Renal cortex interstitium (tissue), 15 donors: ENCODE measurements around the gene STRADA. TPM values are rescaled to one million over a fixed set of nuclear protein-coding genes. Genes with fewer than 3 reads are reported as not detected.

ENCODE experiments used
- DNase-seq, 11 donors: peaks; one replicate each; pipeline ENCODE4 v3.0.0-alpha.2; 2013; ENCODE audit warnings: low read depth in 9 of 11, low spot score in 4 of 11; ENCODE audit errors: extremely low read depth in 1 of 11
- long read RNA-seq, 16 experiments: transcript quantifications; one replicate each; lab custom pipeline, GENCODE V29; 2026
- polyA plus RNA-seq, 3 donors: library from polyadenylated mRNA; unstranded; fragments of 120-200 nt; gene quantifications; one replicate each; pipeline ENCODE4 v1.2.1, GENCODE V29; 2013; ENCODE audit not compliant: insufficient read length in 3 of 3

STRADA gene, protein sequence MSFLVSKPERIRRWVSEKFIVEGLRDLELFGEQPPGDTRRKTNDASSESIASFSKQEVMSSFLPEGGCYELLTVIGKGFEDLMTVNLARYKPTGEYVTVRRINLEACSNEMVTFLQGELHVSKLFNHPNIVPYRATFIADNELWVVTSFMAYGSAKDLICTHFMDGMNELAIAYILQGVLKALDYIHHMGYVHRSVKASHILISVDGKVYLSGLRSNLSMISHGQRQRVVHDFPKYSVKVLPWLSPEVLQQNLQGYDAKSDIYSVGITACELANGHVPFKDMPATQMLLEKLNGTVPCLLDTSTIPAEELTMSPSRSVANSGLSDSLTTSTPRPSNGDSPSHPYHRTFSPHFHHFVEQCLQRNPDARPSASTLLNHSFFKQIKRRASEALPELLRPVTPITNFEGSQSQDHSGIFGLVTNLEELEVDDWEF
- 10 to 100 TPM; 46.1 to 73.6 (median 48.7) TPM for polyA plus RNA-seq
- long read RNA-seq, donor 1, transcript STRADA-222 (1 exons, 3,685 nt) = major isoform, 8 of 8 reads
- long read RNA-seq, donor 1, partial matches to known transcripts = 0 of 8 reads
- long read RNA-seq, donor 1, other reads (novel, unspliced or antisense) = 0 of 8 reads
- long read RNA-seq, donor 2, partial matches to known transcripts = 0 of 6 reads
- long read RNA-seq, donor 2, other reads (novel, unspliced or antisense) = 0 of 6 reads
- long read RNA-seq, donor 3, partial matches to known transcripts = 0 of 5 reads
- long read RNA-seq, donor 3, other reads (novel, unspliced or antisense) = 0 of 5 reads
- long read RNA-seq, donor 4, partial matches to known transcripts = 0 of 8 reads
- long read RNA-seq, donor 4, other reads (novel, unspliced or antisense) = 0 of 8 reads
- long read RNA-seq, donor 5 = 0 reads
- long read RNA-seq, donor 6, transcript STRADA-222 (1 exons, 3,685 nt) = major isoform, 5 of 42 reads
- long read RNA-seq, donor 6, partial matches to known transcripts = 32 of 42 reads
- long read RNA-seq, donor 6, other reads (novel, unspliced or antisense) = 0 of 42 reads
- long read RNA-seq, donor 7, partial matches to known transcripts = 7 of 14 reads
- long read RNA-seq, donor 7, other reads (novel, unspliced or antisense) = 0 of 14 reads
- long read RNA-seq, donor 8 = 0 reads
- long read RNA-seq, donor 9, transcript STRADA-222 (1 exons, 3,685 nt) = major isoform, 6 of 15 reads
- long read RNA-seq, donor 9, partial matches to known transcripts = 8 of 15 reads
- long read RNA-seq, donor 9, other reads (novel, unspliced or antisense) = 0 of 15 reads
- long read RNA-seq, donor 10, partial matches to known transcripts = 0 of 5 reads
- long read RNA-seq, donor 10, other reads (novel, unspliced or antisense) = 0 of 5 reads
- long read RNA-seq, donor 11, partial matches to known transcripts = 0 of 3 reads
- long read RNA-seq, donor 11, other reads (novel, unspliced or antisense) = 0 of 3 reads
- long read RNA-seq, donor 12, partial matches to known transcripts = 0 of 3 reads
- long read RNA-seq, donor 12, other reads (novel, unspliced or antisense) = 0 of 3 reads
- long read RNA-seq, donor 13 = 0 reads
- long read RNA-seq, donor 14, partial matches to known transcripts = 0 of 1 reads
- long read RNA-seq, donor 14, other reads (novel, unspliced or antisense) = 0 of 1 reads
- long read RNA-seq, donor 15, partial matches to known transcripts = 0 of 4 reads
- long read RNA-seq, donor 15, other reads (novel, unspliced or antisense) = 0 of 4 reads
- long read RNA-seq, donor 16, transcript STRADA-222 (1 exons, 3,685 nt) = major isoform, 15 of 109 reads
- long read RNA-seq, donor 16, partial matches to known transcripts = 82 of 109 reads
- long read RNA-seq, donor 16, other reads (novel, unspliced or antisense) = 0 of 109 reads

DNA sequence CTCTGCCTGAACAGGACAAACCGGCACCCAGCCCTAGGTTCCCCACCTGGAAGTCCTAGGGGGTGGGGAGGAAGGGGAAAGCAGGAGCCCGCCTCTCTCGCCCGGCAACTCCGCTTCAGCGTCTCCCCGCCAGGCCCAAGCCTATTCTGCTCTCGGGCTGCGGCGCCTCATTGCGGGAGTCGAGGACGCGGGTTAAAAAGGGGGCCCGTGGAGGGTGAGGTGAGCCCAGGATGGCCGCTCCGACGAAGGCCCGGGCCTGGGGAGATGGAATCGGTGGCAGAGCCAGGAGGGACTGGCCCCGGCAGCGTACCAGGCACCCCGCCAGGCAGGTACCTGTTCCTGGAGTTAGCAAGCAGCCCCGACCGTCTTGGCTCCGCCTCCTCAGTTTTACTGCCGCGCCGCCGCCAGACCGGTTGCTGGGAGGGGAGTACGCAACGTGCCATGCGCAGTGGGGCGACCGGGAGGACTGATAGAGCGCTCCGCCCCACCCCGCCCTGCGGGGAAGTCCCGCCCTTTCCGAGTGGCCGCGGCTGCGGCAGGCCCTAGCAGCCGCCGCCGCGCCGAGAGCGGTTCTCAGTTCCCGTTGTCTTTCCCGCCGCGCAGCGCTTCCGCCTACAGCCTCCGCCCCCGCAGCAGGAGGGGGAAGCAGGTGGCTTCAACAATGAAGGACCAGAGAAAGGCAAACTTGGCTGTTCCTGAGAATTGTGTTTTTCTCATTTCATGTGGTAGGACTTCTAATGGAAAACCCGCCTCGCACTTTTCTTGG, at the start of gene STRADA:
TSS of gene STRADA (minus strand) at position 392 of the 766 bp plus-strand sequence. CDS start 13,430 bp downstream, outside the sequence.
- peak; percentile 86 to 97 (median 95) for DNase-seq

DNA sequence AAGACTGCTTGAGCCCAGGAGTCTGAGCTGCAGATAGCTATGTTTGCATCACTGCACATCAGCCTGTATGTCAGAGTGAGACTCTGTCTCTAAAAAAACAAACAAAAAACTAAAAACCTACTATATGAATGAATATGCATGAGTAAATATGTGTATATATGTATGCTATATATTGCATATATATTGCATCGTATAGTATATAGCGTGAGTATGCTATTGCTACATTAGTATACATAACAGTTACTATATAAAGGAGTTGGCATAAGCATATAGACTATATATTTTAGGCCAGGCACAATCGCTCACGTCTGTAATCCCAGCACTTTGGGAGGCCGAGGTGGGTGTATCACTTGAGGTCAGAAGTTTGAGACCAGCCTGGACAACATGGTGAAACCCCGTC, 48.5 kb upstream of the STRADA start:
- no peak for DNase-seq

DNA sequence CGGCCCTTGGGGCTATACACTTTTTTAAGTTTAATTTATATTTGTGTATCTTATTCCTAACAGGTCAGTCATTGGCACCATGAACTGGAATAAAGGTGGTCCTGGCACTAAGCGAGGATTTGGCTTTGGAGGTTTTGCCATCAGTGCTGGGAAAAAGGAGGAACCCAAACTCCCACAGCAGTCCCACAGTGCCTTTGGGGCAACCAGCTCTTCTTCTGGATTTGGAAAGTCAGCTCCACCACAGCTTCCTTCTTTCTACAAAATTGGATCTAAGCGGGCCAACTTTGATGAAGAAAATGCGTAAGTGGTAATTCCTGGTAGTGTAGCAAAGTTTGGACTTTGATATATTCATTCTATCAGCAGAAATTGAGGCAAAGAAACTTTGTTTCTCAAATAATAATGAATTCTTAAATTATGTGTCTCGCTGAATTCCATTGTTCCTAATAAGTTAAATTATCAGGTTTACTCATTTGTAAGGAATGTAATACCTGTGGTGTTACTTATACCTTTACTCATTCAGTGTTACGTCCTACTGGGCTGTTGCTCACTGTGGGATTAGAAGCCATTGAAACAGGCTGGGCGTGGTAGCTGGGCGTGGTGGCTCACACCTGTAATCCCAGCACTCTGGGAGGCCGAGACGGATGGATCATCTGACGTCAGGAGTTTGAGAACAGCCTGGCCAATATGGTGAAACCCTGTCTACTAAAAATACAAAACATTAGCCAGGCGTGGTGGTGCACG, 45.5 kb upstream of the STRADA start:
- no peak for DNase-seq

DNA sequence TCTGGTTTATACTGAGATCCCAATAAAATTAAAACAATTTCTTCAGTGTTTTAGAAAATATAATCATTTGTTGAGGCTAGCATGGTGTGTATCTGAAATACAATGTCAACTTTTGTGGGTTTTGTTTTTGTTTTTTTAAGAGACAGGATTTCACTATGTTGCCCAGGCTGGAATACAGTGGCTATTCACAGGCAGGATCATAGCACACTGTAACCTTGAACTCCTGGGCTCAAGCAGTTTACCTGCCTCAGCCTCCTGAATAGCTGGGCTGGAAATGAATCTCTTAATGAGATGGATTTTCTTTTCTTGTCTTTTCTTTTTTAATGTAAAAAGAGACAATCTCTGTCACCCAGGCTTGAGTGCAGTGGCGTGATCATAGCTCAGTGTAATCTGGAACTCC, 44.5 kb upstream of the STRADA start:
- DNase-seq = no peak

DNA sequence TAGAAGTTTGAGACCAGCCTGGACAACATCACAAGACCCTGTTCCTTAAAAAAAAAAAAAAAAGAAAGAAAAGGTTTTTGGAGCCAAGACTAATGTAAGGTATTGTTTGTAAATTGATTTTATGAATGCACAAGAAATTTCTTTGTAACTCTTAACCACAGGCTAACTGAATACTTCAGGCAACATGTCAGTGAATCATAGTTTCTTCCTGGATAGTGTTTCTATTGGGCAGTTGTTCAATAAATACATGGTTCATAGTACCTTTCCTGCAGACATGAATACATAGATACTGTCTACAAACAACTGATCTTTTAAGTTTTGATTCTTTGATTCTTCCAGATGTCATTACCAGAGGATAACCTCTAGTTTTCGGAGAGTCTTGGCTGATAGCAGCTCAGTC, 44.0 kb upstream of the STRADA start:
- DNase-seq = no peak

DNA sequence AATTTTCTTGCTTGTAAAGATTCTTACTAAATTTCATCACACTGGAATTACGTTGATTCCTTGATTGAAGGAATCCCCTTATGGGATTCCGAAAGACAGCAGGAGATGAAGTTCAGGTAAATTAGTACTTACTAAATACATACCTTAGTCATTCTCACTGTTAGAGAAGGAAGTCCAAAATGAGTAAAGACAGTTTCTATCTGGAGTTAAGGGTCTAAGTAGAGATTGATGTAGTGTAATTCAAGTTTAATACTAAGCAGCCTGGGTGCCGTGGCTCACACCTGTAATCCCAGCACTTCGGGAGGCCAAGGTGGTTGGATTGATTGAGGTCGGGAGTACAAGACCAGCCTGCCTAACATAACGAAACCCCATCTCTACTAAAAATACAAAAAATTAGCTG, 41.9 kb upstream of the STRADA start:
- DNase-seq = no peak

DNA sequence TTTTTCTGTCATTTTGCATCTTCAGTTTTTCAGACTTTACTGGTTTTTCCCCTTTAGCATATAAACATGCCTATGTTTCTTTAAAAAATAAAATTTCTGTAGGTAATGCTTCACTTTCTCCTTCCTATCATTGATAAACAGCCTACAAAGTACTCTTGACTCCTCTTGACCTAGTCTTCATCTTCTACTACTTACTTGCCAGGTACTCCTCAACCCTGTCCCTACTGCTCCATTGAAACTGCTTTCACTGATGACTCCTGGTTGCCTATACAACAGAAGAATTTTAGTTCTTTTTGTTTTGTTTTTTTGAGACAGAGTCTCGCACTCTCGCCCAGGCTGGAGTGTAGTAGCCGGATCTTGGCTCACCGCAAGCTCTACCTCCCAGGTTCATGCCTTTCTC, 39.3 kb upstream of the STRADA start:
- no peak for DNase-seq

DNA sequence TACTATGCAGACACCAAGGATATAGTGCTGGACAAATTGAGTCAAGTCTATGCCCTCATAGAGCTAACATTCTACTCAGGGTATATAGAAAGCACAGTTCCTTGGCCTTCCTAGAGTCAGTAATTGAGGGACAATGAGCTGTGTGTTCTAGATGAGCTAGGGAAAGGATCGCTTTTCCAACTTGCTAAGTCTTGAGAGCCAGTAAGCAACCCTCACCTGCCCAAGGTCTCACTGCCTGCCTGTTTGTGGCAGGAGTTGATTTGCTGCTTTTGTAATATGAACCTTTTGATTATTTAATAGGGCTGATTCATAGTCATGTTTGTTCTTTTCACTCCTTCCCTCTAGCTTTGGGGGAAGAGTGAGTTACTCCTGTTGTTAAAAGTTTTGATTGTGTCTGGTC, 38.9 kb upstream of the STRADA start:
- DNase-seq = no peak

DNA sequence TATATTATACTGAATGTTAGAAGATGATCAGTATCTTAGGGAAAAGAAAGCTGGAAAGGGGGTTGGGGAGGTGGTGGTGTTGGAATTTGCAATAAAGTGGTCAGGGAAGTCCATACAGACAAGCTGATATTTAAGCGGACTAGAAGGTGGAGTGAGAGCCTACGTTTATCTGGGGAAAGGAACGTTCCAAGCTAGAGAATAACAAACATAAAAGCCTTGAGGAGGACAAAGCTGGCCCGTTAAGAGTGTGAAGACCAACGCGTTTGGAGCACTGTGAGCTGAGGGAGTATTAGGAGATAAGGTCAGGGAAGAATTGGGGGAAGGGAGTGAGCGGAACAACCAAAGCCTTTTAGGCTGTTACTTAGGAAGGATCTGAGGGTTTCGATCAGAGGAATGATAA, 33.8 kb upstream of the STRADA start:
- no peak for DNase-seq

DNA sequence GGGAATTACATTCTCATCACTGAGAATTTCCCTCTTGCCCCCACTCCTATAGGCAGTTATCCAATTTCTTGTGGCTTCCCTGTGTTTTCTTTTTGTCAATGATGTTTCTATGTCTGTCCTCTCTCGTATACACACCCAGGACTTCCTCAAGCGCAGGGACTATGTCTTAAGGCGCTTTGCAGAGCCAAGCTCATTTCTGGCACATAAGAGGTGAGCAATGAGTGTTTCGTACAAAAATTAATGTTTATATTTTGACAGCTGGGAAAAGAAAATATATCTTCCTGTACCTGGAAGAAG, 33.3 kb upstream of the STRADA start:
- DNase-seq = no peak

DNA sequence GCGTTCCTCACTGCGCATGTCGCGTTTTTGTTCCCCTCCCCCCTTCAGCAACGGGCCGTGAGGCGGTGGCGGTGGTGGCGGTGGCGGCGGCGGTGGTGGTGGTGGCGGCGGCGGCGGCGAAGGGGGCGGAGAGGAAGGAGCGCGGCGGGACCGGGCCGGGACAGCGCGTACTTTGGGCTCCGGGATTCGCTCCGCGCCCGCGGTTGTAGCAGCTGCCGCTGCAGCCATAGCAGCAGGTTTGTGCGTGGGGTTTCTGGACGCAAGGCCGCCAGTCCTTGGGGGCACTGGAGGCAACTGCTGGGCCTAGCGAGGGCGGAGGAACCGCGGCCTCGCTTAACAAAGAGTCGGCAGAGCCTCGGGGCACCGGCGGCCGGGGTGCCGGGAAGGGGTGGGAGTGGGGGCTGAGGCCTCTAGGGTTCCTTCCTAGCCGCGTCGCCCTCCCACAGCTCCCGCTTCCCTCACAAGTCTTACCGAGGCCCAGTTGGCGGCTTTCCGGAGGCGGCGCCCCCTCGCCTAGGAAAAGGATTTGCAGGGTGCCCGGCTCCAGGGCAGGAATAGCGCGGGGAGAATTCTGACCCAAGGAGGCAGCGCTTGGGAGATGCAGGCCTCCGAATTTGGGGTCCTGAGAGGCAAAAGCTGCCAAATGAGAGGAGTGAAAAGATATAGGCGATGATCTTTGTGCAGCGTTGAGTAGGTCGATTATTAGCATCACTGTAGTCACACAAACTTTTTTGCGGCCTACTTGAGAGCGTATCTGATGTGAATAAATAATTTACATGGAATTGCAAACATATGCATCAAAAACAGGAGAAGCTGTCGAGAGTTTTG, 32.8 kb upstream of the STRADA start, which contains the start of gene DDX42:
TSS of gene DDX42 (plus strand) at position 30 of the 828 bp plus-strand sequence. CDS start 12,880 bp downstream, outside the sequence.
- peak in 7 of 11 donors; percentile 27 to 84 (median 46) for DNase-seq

DNA sequence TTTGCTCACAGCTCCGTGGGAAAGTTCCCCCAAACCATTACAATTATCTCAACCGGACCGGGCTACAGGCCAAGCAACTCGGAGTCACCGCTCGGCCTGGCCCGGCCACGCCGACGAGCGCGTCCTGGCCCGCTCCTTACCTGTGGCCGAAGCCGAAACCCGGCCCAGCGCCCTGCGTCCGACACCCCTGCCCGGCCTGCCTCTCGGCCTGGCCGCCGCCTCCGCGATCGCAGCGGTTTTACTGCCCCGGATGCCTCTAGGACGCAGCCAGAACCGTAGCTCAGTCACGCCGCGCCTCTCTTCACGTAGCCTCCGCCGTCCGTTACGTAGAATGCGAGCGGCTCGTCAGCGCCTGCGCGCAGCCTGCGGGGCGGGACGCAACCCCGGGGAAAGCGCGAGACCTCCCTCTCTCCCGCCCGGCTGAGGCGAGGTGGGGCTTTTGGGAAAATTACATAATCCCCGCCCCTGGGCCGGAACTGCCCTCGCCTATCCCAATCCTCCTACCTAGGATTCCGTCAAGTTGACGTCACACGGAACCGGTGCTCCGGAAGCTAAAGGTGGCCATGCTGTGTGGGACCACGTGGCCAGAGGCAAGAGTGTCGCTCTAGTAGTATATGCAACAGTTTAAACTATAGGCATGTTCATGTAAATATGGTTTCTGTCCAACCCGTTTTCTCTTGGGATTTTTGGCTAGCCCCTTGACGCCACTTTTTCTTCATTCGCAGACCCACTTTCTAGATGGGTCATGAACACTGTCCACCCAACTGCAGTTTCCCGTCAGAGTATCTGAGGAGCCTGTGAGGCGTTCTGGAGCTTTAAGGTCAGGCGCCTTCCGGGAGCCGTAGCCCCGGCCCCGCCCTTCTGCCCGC, 31.9 kb upstream of the STRADA start, which contains the start of gene CCDC47:
TSS of gene CCDC47 (minus strand) at position 326 of the 869 bp plus-strand sequence. CDS start 7,422 bp downstream, outside the sequence.
- DNase-seq = peak; percentile 98 to 100 (median 99)

DNA sequence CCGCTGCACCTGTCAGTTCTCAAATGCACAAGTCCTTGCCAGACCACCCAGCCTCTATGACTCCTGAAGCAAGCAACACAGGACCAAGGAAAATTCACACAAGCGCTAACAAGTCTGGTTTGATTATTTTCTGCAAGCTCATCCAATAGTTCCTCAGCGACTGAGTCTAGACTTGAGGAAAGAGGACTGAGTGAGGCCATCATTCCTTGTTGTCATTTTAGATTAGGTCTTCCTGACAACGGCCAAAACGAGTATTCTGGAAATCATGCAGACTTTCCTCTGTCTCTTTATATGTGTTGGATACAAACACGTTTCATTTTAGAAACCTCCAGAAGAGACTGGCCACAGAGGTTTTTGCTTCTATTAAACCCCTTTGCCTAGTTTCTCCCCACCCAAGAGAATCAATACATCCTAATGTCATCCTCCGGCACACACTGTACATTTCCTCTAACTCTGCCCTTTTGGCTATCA, 31.2 kb upstream of the STRADA start:
- DNase-seq = peak in 2 of 11 donors; percentile 15 to 21

DNA sequence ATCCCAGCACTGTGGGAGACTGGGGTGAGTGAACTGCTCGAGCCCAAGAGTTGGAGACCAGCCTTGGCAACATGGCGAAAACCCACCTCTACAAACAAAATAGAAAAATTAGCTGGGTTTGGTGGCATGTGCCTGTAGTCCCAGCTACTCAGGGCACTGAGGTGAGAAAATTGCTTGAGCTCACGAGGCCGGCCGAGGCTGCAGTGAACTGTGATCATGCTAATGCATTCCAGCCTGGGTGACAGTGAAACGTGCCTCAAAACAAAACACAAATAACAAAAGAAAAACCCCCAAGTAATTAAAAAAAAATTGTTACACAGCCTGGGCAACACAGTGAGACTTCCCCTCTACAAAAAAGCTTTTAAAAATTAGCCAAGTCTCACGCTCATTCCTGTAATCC, 26.8 kb upstream of the STRADA start:
- DNase-seq = peak in 1 of 11 donors; percentile 12

DNA sequence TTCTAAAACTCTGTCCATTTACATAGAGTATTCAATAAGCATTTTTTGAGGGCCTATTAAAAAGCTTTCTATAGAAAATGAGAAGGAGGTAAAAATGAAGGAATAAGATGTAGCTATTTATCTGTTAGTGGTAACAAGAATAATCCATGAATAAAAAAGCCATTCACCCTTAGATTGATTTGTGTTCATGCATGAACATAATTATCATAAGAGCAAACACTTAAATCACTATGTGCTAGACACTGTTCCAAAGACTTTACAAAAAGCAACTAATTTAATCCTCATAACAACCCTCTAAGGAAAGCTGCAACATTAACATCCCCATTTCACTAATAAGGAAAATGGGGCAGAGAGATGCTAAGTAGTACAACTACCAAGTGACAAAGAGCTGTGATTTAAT, 25.2 kb upstream of the STRADA start:
- DNase-seq = no peak
